Measurements from ENCODE around the gene DYSF.

DYSF gene

GRCh38 chr2:71714601-71715240 lies 261.4 kb downstream of the DYSF start:
- in situ Hi-C loops (cut with MboI; ENCODE audit: low sequenced_read_pairs), result no loop called here

DNA sequence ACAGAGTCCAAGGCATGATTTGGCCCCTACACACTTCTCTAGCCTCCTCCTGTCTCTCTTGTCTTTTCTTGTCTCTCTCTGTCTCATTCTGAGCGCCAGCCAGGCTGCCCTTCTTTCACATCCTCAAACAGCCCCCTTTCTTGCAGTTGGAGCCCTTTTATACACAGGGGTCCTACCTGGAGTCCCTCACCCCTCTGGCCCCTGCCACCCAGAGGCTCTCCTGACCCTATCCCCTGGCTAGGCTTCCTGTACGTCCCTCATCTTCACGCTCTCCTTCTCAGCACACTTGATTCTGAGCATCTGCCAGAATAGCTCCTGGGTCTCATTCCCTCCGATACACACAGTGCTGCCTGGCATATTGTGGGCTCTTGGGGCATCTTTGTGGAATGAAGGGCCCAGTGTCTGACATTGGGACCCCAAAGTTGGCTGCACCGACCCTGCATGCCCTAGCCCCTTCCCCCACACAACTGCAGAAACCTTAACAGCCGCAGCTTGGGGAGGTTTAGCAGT lies 261.9 kb downstream of the DYSF start:
- in situ Hi-C loops (cut with MboI; ENCODE audit: low sequenced_read_pairs), result no loop called here

DNA sequence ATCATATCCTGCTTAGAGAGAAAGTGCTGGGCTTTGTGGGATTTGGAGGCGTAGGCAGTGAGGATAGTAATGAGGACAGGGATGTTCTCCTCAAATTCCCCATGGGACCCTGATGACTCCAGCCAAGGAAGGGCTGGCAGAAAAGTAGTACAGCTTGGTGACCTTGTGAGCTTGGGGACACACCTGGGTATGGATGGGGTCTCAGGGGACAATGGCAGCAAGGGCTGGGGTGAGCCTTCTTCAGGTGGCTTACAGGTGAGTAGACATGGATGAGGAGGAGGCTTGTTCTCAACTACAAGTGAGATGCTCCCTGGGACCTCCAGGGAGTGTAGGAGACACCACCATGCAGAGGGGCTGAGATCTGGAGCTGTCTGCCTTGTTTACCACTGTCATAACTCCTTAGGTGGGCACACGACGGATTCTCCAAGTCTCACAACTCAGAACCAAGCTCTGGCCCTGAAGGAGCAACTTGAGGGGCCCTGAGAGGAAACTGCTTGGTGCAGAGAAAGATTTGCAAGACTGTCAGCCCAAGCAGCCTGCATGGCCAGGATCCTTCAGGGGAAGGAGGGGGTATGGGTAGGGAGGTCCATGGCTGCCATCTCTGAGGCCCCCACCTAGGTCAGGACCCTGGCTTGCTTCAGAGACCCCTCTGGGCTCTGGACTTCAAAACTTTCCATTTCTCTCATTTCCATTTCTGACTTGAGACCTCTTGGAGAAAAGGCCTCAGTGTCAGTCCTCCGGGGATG lies 262.8 kb downstream of the DYSF start:
- in situ Hi-C loops (cut with MboI; ENCODE audit: low sequenced_read_pairs), result no loop called here

GRCh38 chr2:71716697-71717624 lies 263.6 kb downstream of the DYSF start:
- in situ Hi-C loops (cut with MboI; ENCODE audit: low sequenced_read_pairs), result no loop called here

- in situ Hi-C loops (cut with MboI; ENCODE audit: low sequenced_read_pairs), result no loop called here
Measured at GRCh38 chr2:71718686-71719085, 265.3 kb downstream of the DYSF start.

GRCh38 chr2:71719520-71720282 lies 266.3 kb downstream of the DYSF start:
- in situ Hi-C loops (cut with MboI; ENCODE audit: low sequenced_read_pairs), result no loop called here

DNA sequence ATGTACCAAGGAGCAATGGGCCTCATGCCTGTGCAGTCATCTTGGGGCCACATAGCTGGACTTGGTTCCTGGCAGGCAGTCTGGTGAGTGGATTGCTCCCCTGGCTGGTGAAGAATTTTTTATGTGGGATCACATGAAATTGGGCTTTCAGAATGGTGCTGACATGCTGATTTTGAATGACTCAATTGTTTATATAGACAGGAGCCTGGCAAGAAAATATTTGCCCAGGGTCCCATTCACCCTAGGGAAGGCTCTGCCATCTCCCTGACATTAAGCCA lies 266.9 kb downstream of the DYSF start:
- in situ Hi-C loops (cut with MboI; ENCODE audit: low sequenced_read_pairs), result no loop called here

- in situ Hi-C loops (cut with MboI; ENCODE audit: low sequenced_read_pairs), result no loop called here
Measured at GRCh38 chr2:71720596-71721361, 267.4 kb downstream of the DYSF start.

GRCh38 chr2:71721362-71721665 lies 268.0 kb downstream of the DYSF start:
- in situ Hi-C loops (cut with MboI; ENCODE audit: low sequenced_read_pairs), result no loop called here

- in situ Hi-C loops (cut with MboI; ENCODE audit: low sequenced_read_pairs), result no loop called here
Measured at GRCh38 chr2:71721669-71722068, 268.3 kb downstream of the DYSF start.

- in situ Hi-C loops (cut with MboI; ENCODE audit: low sequenced_read_pairs), result no loop called here
Measured at GRCh38 chr2:71722286-71722685, 268.9 kb downstream of the DYSF start.

- in situ Hi-C loops (cut with MboI; ENCODE audit: low sequenced_read_pairs), result no loop called here
Measured at GRCh38 chr2:71724793-71725192, 271.4 kb downstream of the DYSF start.

DNA sequence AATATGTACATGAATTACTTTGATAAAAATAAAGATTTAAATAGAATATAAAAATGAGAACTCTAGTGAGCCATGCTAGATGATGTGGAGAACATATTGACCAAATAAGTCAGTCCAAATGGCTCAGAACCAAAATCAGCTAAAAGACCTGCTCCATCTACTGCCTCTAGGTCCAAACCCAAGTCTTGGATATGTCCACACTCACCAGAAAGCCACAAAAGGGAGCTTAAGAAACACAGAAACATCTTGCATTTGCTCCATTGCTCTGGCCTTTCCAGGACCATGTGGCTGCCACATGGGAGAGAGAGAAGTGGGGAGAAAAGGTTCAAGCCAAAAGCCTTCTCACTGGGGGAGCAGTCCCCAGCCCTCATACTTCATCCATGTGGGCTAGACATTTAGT lies 272.5 kb downstream of the DYSF start:
- in situ Hi-C loops (cut with MboI; ENCODE audit: low sequenced_read_pairs), result no loop called here

DNA sequence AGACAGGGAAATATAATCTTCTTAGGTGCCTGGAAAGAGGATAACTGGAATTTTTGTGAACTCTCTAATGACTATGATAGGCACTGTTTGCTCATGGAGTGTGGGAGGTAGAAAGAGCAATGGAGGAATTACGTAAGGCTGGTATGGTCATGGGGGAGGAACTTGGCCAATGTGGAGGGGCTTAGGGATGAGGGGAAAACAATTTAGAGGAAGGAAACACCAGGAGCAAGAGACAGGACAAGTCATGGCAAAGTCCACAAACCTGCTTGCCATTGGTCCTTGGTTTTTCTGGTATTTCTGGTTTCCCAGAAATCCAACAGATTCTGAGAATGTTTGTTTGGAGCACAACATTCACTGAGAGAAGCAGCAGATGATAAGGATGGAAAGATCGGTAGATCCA lies 274.2 kb downstream of the DYSF start:
- in situ Hi-C loops (cut with MboI; ENCODE audit: low sequenced_read_pairs), result no loop called here

- in situ Hi-C loops (cut with MboI; ENCODE audit: low sequenced_read_pairs), result no loop called here
Measured at GRCh38 chr2:71728036-71728435, 274.7 kb downstream of the DYSF start.

DNA sequence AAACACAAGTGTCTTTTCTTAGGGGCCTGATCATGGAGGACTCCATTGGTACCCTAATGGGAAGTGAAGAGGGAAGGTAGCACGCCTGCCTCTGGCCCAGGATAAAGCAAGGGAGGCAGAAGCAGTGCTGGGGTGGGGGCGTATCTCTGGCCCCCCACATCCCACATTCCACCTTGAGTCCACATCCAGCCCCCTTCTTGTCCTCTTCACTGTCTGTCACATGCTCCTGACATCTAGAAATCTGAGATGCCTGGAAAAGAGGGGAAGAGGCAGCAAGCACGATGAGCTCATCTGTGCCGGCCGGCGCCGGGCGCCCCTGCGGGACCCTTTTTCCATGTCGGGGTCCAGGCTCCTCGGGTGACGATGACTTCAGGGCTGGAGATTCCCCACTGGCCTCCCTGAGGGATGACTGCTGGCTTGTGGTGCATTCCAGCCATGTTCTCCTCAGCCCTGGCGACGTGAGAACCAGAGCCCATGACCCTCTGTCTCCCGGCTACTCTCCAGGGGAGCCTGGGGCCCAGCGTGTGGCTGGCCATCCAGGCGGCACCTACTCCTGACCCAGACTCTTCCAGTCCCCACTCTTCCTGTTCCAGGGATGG lies 277.5 kb downstream of the DYSF start:
- in situ Hi-C loops (cut with MboI; ENCODE audit: low sequenced_read_pairs), result no loop called here

DNA sequence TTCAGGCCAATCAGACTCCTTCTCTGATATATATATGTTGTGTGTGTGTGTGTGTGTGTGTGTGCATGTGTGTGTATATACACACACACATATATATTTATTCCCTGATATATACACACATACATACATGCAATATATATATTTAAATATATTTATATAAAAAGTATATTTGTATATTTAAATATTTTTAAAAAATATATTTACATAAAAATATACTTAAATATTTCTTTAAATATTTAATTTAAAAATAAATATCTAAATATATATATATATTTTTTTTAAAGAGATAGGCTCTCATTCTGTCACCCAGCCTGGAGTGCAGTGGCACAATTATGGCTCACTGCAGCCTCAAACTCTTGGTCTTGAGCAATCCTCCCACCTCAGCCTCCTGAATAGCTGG lies 281.3 kb downstream of the DYSF start:
- in situ Hi-C loops (cut with MboI; ENCODE audit: low sequenced_read_pairs), result no loop called here

- in situ Hi-C loops (cut with MboI; ENCODE audit: low sequenced_read_pairs), result no loop called here
Measured at GRCh38 chr2:71735676-71736075, 282.3 kb downstream of the DYSF start.

Measured in HL-60/S4 treated with retinoic acid at 250 ng/mL for 4 days and 3 days (cell line).